ENCODE measurements around the gene PPP2R5C. TPM values are rescaled to one million over a fixed set of nuclear protein-coding genes. Genes with fewer than 3 reads are reported as not detected.

The PPP2R5C gene
- total and polyA plus RNA-seq, 9 of the 15 experiments (the other 6 are each of a cell fraction or from before 2014, with no cell fraction given), result 284 to 617 (median 395) TPM

GRCh38 chr14:101773378-101773777 is 11.9 kb downstream of the PPP2R5C start:
- Histone ChIP-seq H3K4me1 (replicated peaks in 1 of 2; ENCODE audit: control insufficient read depth in 2 of 2, insufficient read depth in 2 of 2, low read length in 2 of 2) (peaks cover 4 to 7% of the 10 kb centered on the region in 2 experiments; a peak in 4 of 5 replicates), H2AFZ (ENCODE audit: low read depth, low read length) (no peak overlapping the region), H3K79me2 (ENCODE audit: control insufficient read depth, insufficient read depth, low read length) (peaks cover 93% of the 10 kb centered on the region), H4K20me1 (replicated peaks; ENCODE audit: control insufficient read depth, insufficient read depth, low read length) (no peaks in the 10 kb centered on the region; the same call in 1 of the 2 replicates), H3K4me2 (ENCODE audit: insufficient read depth, low read length) (no peak overlapping the region), H3K36me3 (ENCODE audit: control insufficient read depth, insufficient read depth, low read length) (peaks cover 50% of the 10 kb centered on the region; the same call in 2 of the 3 replicates), H3K9me1 (ENCODE audit: control insufficient read depth, insufficient read depth, low read length) (no peaks in the 10 kb centered on the region), H3K9me3 (replicated peaks; ENCODE audit: control insufficient read depth, insufficient read depth, low read depth, low read length) (no peaks in the 10 kb centered on the region), H3K27ac (ENCODE audit: extremely low read depth, low read depth, low read length) (no peak overlapping the region), H3K9ac (ENCODE audit: insufficient read depth in 1 of 2, low read depth in 2 of 2, low read length in 2 of 2) (no peak overlapping the region), H3K4me3 (no peak overlapping the region), H3K27me3 (ENCODE audit: control insufficient read depth in 2 of 2, insufficient read depth in 2 of 2, low read length in 2 of 2) (no peaks in the 10 kb centered on the region)
- 73% methylated on average over 1 of the region's 2 CpGs for WGBS (ENCODE audit: insufficient coverage, low coverage, missing lambda C conversion rate)
- CTCF ChIA-PET (ENCODE audit: low intra/inter-chr PET ratio), result no interaction called here
- no peak for FAIRE-seq
- intact Hi-C loops (cut with micrococcal nuclease) (loop anchor here (5.0 kb wide), 1 partner anchor 34 kb away; no protein-coding TSS in a partner anchor), in situ Hi-C loops (cut with MboI) (no loop called here)
- no peak for ATAC-seq
- no TSS peak for BruUV-seq (replicated peaks)
- DNase-seq (ENCODE audit: extremely low read depth in 1 of 4, low spot score in 3 of 4), result no peak
- TF ChIP-seq ZNF407 (IDR thresholded peaks at IDR 0.05; ENCODE audit: low read depth) (no peak), ZNF699 (CRISPR knock-in tag; IDR thresholded peaks at IDR 0.05; ENCODE audit: insufficient replicate concordance) (no peak), SIN3A (IDR thresholded peaks at IDR 0.05; ENCODE audit: borderline replicate concordance in 2 of 2, control insufficient read depth in 1 of 2, low read depth in 2 of 2, low read length in 2 of 2) (no peak), EP300 (IDR thresholded peaks at IDR 0.05; ENCODE audit: low read length) (no peak), PURB (CRISPR knock-in tag; IDR thresholded peaks at IDR 0.05; ENCODE audit: low read depth) (no peak), RREB1 (CRISPR knock-in tag; IDR thresholded peaks at IDR 0.05) (no peak), BHLHE40 (IDR thresholded peaks at IDR 0.05; ENCODE audit: low read length) (no peak), CCNT2 (IDR thresholded peaks at IDR 0.05; ENCODE audit: borderline replicate concordance, extremely low read depth, insufficient read length, low read depth, low read length) (no peak)
- POLR2A ChIA-PET, result interaction anchor here (0.6 to 1.4 kb wide), 3 partner anchors 9 to 13 kb away, joined by 3 to 4 read pairs (median 3); no protein-coding TSS in a partner anchor
